ENCODE results near the gene CCDC190. TPM values are rescaled to one million over a fixed set of nuclear protein-coding genes. Genes with fewer than 3 reads are reported as not detected.

CCDC190 gene
- total RNA-seq, 1 experiment from 2014 or later: not detected

- no peaks in the 10 kb centered on the region for H3K9me3 ChIP-seq (ENCODE audit: control insufficient read depth in 1 of 2, insufficient read depth in 1 of 2, low read depth in 1 of 2, low read length in 2 of 2)
- no peak overlapping the region for H3K4me2 ChIP-seq (ENCODE audit: low read length)
- RAD21 ChIA-PET (ENCODE audit: low non-redundant PET in 1 of 2, low total read pairs in 2 of 2, uncharacterized antibody in 2 of 2, unreplicated experiment in 2 of 2): no interaction called here
- no peak overlapping the region for H2AFZ ChIP-seq (ENCODE audit: low read depth, low read length, poor library complexity, severe bottlenecking)
- CTCF ChIA-PET: no interaction called here
- H3K9me2 ChIP-seq (ENCODE audit: insufficient read depth): no peaks in the 10 kb centered on the region
- POLR2A ChIA-PET: no interaction called here
- no peaks in the 10 kb centered on the region for H3K27me3 ChIP-seq (ENCODE audit: insufficient read depth, low read length)
- no peaks in the 10 kb centered on the region for H3K4me1 ChIP-seq (ENCODE audit: control insufficient read depth in 1 of 2, insufficient read depth in 2 of 2, low read length in 2 of 2)
- H3K4me3 ChIP-seq (replicated peaks in 1 of 2; ENCODE audit: low read depth in 1 of 2, low read length in 2 of 2): no peak overlapping the region
- no peak overlapping the region for H3K27ac ChIP-seq (ENCODE audit: low read depth, low read length)
- BruUV-seq (replicated peaks): no TSS peak
- intact Hi-C loops (cut with micrococcal nuclease): no loop called here
- no peaks in the 10 kb centered on the region for H3K79me2 ChIP-seq (ENCODE audit: insufficient read depth, low read length)
- no peak for TF ChIP-seq SIN3A (IDR thresholded peaks at IDR 0.05; ENCODE audit: low read depth)
- TF ChIP-seq MAX (IDR thresholded peaks at IDR 0.05): no peak
- no peak for TF ChIP-seq POLR2AphosphoS5 (IDR thresholded peaks at IDR 0.05; ENCODE audit: low read depth, low read length)
- no peak overlapping the region for H3K9ac ChIP-seq (ENCODE audit: low read length)
- no peaks in the 10 kb centered on the region for H4K20me1 ChIP-seq (ENCODE audit: insufficient read depth)
- no peak for ATAC-seq
- DNase-seq (ENCODE audit: low read depth, low spot score): no peak
- H3K36me3 ChIP-seq (ENCODE audit: control insufficient read depth in 1 of 2, insufficient read depth in 2 of 2, low read length in 2 of 2): no peaks in the 10 kb centered on the region
These were observed 23.9 kb upstream of the CCDC190 start for GRCh38 chr1:162884831-162885230.

GRCh38 chr1:162882248-162882674, 21.3 kb upstream of the CCDC190 start:
- ChIA-PET CTCF (no interaction called here), RAD21 (ENCODE audit: low non-redundant PET in 1 of 2, low total read pairs in 2 of 2, uncharacterized antibody in 2 of 2, unreplicated experiment in 2 of 2) (no interaction called here), POLR2A (no interaction called here)
- H3K4me3 ChIP-seq (replicated peaks in 1 of 2; ENCODE audit: low read depth in 1 of 2, low read length in 2 of 2): no peak overlapping the region
- H2AFZ ChIP-seq (ENCODE audit: low read depth, low read length, poor library complexity, severe bottlenecking): no peak overlapping the region
- no peak for DNase-seq (ENCODE audit: low read depth, low spot score)
- no peaks in the 10 kb centered on the region for H3K9me3 ChIP-seq (ENCODE audit: control insufficient read depth in 1 of 2, insufficient read depth in 1 of 2, low read depth in 1 of 2, low read length in 2 of 2)
- H4K20me1 ChIP-seq (ENCODE audit: insufficient read depth): no peaks in the 10 kb centered on the region
- no peaks in the 10 kb centered on the region for H3K36me3 ChIP-seq (ENCODE audit: control insufficient read depth in 1 of 2, insufficient read depth in 2 of 2, low read length in 2 of 2)
- H3K4me2 ChIP-seq (ENCODE audit: low read length): no peak overlapping the region
- H3K27me3 ChIP-seq (ENCODE audit: insufficient read depth, low read length): no peaks in the 10 kb centered on the region
- no peaks in the 10 kb centered on the region for H3K9me2 ChIP-seq (ENCODE audit: insufficient read depth)
- H3K9ac ChIP-seq (ENCODE audit: low read length): no peak overlapping the region
- no peaks in the 10 kb centered on the region for H3K79me2 ChIP-seq (ENCODE audit: insufficient read depth, low read length)
- no TSS peak for BruUV-seq (replicated peaks)
- no peak for TF ChIP-seq YY1 (IDR thresholded peaks at IDR 0.05; ENCODE audit: extremely low read depth, insufficient replicate concordance, low read depth, low read length)
- TF ChIP-seq EZH2phosphoT487 (IDR thresholded peaks at IDR 0.05; ENCODE audit: borderline replicate concordance): no peak
- TF ChIP-seq ATF3 (IDR thresholded peaks at IDR 0.05): no peak
- TF ChIP-seq CBX3 (IDR thresholded peaks at IDR 0.05; ENCODE audit: low read depth): no peak
- no peak for TF ChIP-seq ELF1 (IDR thresholded peaks at IDR 0.05; ENCODE audit: borderline replicate concordance, low read depth)
- TF ChIP-seq POLR2AphosphoS5 (IDR thresholded peaks at IDR 0.05; ENCODE audit: low read depth, low read length): no peak
- no peak for TF ChIP-seq FOSL1 (IDR thresholded peaks at IDR 0.05; ENCODE audit: low read depth)
- TF ChIP-seq TCF7L2 (IDR thresholded peaks at IDR 0.05; ENCODE audit: borderline replicate concordance, extremely low read depth, insufficient read depth, insufficient read length): no peak
- TF ChIP-seq SRF (IDR thresholded peaks at IDR 0.05; ENCODE audit: low read depth): no peak
- TF ChIP-seq JUND (IDR thresholded peaks at IDR 0.05): no peak
- no peak for TF ChIP-seq SIN3A (IDR thresholded peaks at IDR 0.05; ENCODE audit: low read depth)
- TF ChIP-seq MAX (IDR thresholded peaks at IDR 0.05): no peak
- no peak for TF ChIP-seq ZNF274 (IDR thresholded peaks at IDR 0.05; ENCODE audit: low read depth, low read length)
- TF ChIP-seq EZH2 (IDR thresholded peaks at IDR 0.05): no peak
- no peak for TF ChIP-seq CEBPB (IDR thresholded peaks at IDR 0.05; ENCODE audit: low read depth)
- intact Hi-C loops (cut with micrococcal nuclease): no loop called here
- no peak for ATAC-seq
- no peak overlapping the region for H3K27ac ChIP-seq (ENCODE audit: low read depth, low read length)
- no peaks in the 10 kb centered on the region for H3K4me1 ChIP-seq (ENCODE audit: control insufficient read depth in 1 of 2, insufficient read depth in 2 of 2, low read length in 2 of 2)

Measured in HCT116 (cell line).